K562 treated with DMSO at 1 percent for 12 hours (cell line): ENCODE data around the gene DCXR. TPM values are rescaled to one million over a fixed set of nuclear protein-coding genes. Genes with fewer than 3 reads are reported as not detected.

Source experiments
- total RNA-seq: library from RNA; unstranded; fragments of 300-600 nt; gene quantifications from 2 replicates; pipeline ENCODE4 v1.2.3, GENCODE V29; 2022; ENCODE audit not compliant: insufficient read depth

The DCXR gene
- 273 and 376 TPM in 2 replicates for total RNA-seq

DNA sequence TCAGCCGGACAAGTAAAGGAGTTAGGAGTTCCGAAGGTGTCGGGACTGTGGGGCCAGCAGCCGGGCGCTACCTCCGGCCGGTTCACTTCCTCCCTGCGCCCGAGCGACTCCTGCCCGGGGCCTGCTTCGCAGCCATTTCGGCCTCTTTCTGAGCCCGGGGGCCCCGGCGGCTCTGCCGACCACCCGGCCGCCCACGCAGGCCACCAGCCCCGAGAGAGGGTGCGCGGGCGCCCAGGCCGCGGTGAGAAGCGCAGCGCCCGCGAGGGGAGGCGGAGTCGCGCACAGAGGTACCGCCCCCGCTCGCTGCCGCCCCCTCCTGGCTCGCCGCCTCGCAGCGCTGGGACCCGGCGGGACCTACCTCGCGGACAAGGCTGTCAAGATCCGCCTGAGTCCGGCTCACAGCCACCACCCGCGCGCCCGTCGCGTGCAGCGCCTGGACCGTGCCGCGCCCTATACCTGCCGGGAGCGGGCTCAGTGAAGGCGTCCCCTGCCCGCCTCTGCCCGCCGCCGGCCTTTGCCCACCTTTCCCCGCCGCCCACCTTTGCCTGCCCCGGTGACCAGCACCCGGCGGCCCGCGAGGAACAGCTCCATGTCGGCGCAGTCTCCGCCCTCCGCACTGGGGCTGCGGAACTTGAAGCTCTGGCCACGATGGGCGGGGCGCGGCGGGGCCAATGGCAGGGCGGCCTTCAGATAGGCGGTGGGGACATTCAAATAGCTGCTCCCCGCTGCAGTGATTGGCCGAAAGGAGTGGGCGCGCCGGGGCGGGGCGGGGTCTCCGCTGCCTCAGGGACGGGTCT is at the start of gene DCXR:
DCXR (minus strand) TSS at position 606 of the 797 bp plus-strand sequence; CDS start at position 591, 15 bp downstream.

DNA sequence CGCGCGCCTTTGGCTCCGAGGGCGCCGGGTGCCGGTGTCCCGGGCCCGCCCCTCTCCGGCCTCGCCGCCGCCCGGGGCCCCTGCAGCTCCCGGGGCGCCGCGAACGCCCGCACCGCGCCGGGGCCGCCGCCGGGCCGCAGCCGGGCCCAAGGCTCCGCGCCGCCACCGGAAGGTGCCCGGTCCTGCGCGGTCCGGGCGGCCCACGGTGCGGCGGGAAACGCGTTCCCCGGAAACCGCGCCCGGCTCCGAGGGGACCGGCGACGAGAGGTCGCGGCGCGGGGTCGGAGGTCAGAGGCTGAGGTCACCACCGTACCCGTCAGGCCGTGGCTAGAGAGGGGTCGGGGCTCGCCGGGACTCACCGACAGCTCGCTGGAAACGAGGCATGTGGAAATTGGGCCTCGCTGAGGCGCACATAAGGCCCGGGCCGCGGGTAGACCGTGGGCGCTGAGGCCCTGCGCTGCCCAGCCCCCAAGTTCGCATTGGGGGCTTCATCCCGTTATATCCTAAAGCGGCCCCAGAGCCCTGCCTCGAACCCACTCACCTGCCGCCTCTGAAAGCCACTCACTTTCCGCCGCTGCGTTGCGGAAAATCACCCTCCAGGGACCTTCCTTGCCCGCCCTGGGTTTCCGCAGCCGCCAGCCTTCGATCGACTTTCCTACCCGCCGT is 28.3 kb upstream of the DCXR start, which contains the start of gene DUS1L:
DUS1L (minus strand) TSS at position 167 of the 666 bp plus-strand sequence. CDS start 745 bp downstream, outside the sequence.

DNA sequence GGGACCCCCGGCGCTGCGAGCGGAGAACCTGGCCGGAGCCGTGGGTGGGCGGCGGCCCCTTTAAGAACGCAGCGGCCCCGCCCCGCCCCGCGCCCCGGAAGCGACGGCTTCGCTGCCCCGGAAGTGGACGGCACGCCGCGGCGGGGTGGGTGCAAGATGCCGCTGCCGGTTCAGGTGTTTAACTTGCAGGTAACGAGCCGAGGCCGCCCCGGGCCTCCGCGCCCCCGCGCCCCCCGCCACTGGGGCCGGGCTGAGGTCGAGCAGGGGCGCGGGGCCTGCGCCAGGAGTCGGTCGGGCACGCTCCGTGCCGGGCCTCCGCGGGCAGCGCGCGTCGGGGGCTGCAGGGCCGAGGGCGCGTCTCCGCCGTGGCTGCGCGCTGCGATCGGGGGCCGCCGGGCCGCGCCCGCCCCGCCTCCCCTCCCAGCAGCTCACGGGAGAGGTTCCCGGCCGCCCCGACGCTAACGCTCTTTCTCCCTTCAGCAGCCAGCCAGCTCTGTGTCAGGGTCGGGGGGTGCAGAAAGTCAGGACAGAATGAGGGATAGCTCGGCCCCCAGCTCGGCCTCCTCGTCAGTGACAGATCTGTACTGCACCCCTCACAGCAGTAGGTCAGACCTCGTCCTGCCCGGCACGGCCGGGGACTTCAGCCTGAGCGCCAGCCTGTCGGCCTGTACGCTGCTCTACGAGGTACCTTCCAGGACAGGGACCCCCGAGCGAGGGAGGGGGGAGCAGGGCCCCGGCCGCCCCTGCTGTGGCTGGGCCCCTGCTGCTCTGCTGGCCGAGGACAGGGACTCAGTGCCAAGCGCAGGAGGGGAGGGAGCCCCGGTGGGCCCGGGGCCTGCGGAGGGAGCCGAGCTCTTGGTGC is 14.5 kb upstream of the DCXR start, which contains the start of the genes GPS1 and RFNG:
GPS1 (plus strand) TSS at position 123 of the 862 bp plus-strand sequence; CDS start at position 157, 34 bp downstream.
RFNG (minus strand) TSS at position 36 of the 862 bp plus-strand sequence. CDS start 45 bp downstream, outside the sequence.

DNA sequence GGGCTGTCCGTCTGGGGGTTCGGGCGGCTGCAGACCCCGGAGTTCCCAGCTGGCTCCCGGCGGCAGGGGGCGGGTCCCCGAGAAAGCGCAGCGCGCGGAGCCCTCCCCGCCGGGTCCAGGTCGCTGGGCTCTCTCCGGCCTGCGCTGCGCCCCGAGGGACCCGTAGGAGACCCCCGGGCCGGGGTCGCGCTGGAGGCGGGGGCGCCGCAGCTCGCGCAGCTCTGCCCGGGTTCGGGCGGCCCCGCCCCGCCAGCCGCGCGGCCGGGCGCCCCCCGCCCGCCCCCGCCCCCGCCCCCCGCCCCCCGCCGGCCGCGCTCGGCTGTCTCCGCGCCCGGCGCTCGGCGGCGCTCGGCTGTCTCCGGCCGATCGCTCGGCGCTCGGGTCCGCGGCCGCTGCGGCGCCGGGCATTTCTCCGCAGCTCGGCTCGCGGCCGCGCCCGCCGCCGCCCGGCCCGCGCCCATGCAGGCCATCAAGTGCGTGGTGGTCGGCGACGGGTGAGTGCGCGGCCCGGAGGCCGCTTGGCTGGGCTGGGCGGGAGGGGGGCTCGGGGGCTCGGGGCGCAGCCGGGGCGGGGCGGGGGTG is 6.1 kb downstream of the DCXR start, which contains the start of gene RAC3:
RAC3 (plus strand) TSS at position 376 of the 582 bp plus-strand sequence; CDS start at position 460, 84 bp downstream.

DNA sequence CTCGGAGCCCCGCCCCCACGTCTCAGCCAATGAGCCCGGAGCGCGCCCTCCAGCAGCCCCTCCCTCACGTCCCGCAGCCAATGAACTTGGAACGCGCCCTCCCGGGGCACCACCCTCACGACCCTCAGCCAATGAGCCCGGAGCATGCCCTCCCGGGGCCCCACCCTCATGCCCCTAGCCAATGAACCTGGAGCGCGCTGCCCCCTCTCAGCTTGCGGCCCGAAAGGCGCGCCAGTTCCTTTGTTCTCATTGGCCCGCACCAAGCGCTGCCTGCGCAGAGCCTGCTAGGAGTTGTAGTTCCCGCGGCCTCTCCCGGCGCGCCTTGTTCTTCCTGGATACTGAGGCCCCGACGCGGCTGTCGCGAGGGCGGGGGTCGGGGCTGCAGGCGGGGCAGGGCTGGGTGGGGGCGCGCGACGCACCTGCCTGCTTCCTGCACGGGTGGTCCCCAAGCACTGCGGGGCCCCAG is 14.5 kb downstream of the DCXR start, which contains the start of gene LRRC45:
LRRC45 (plus strand) TSS at position 325 of the 466 bp plus-strand sequence. CDS start 339 bp downstream, outside the sequence.

DNA sequence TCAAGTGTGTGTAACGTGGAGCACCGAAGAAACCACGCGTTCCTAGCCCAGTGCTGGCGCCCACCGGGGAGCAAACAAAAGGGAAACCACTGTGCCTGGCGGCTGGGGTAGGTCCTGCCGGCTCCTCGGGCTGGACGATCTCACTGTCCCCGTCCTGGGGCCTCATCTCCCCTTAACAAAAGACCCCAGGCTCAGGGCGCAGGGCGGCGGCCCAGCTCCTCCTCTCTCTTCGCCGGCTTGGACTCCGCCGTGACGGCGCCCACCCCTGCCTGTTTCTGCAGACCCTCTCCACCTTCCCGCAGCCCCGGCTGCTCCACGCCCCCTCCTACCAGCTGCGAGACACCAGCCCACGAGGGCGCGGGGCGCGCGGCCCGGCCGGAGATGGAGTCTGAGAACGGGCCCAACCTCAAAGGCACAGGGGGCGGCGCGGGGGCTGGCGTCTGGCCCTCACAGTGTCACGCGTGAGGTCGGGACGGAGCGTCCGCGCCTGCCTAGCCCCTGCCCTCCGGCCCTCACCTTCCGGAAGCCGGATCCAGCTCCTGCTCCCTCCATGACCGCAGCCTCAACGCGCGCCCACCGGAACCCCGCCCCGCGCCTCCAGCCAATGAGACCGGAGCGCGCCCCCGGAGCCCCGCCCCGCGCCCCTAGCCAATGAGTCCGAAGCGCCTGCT is 15.1 kb downstream of the DCXR start, which contains the start of gene CENPX:
CENPX (minus strand) TSS at position 569 of the 671 bp plus-strand sequence; CDS start at position 552, 17 bp downstream.

Other genes starting within 250 kb of the DCXR start
- gene GCGR, start 233.5 kb downstream of the DCXR start, total RNA-seq: not detected in 2 replicates
- 192 and 316 TPM in 2 replicates for gene MCRIP1, start 204.4 kb downstream of the DCXR start, total RNA-seq
- not detected in 2 replicates for gene PPP1R27, start 202.6 kb downstream of the DCXR start, total RNA-seq
- 670 and 837 TPM in 2 replicates for gene P4HB, start 177.2 kb downstream of the DCXR start, total RNA-seq
- gene ARHGDIA, start 166.4 kb downstream of the DCXR start, total RNA-seq: 219 and 311 TPM in 2 replicates
- 131 and 173 TPM in 2 replicates for gene ALYREF, start 146.1 kb downstream of the DCXR start, total RNA-seq
- gene ANAPC11, start 146.0 kb downstream of the DCXR start, total RNA-seq: 460 and 768 TPM in 2 replicates
- 3.1 and 4.4 TPM in 2 replicates for gene NPB, start 135.5 kb downstream of the DCXR start, total RNA-seq
- gene PCYT2, start 126.3 kb downstream of the DCXR start, total RNA-seq: 43.6 and 61.6 TPM in 2 replicates
- gene SIRT7, start 119.5 kb downstream of the DCXR start, total RNA-seq: 34.3 and 38.5 TPM in 2 replicates
- gene MAFG, start 110.0 kb downstream of the DCXR start, total RNA-seq: 45.0 and 63.6 TPM in 2 replicates
- gene PYCR1, start 100.4 kb downstream of the DCXR start, total RNA-seq: 170 and 175 TPM in 2 replicates
- gene MYADML2, start 90.5 kb downstream of the DCXR start, total RNA-seq: not detected in 2 replicates
- gene NOTUM, start 76.5 kb downstream of the DCXR start, total RNA-seq: 9.0 and 9.7 TPM in 2 replicates
- gene ASPSCR1, start 60.1 kb downstream of the DCXR start, total RNA-seq: 32.7 and 45.0 TPM in 2 replicates
- 108 and 156 TPM in 2 replicates for gene CENPX, start 14.8 kb downstream of the DCXR start, total RNA-seq
- gene LRRC45, start 14.4 kb downstream of the DCXR start, total RNA-seq: 11.1 and 13.9 TPM in 2 replicates
- gene RAC3, start 6.0 kb downstream of the DCXR start, total RNA-seq: 58.4 and 82.9 TPM in 2 replicates
- 33.4 and 35.0 TPM in 2 replicates for gene RFNG, start 14.1 kb upstream of the DCXR start, total RNA-seq
- gene GPS1, start 14.2 kb upstream of the DCXR start, total RNA-seq: 118 and 137 TPM in 2 replicates
- 185 and 205 TPM in 2 replicates for gene DUS1L, start 28.1 kb upstream of the DCXR start, total RNA-seq
- gene FASN, start 60.5 kb upstream of the DCXR start, total RNA-seq: 69.3 and 119 TPM in 2 replicates
- 10.5 and 13.8 TPM in 2 replicates for gene CCDC57, start 175.1 kb upstream of the DCXR start, total RNA-seq
- gene SLC16A3, start 191.3 kb upstream of the DCXR start, total RNA-seq: 1.8 and 2.6 TPM in 2 replicates
- gene CSNK1D, start 236.0 kb upstream of the DCXR start, total RNA-seq: 99.2 and 164 TPM in 2 replicates